ENCODE measurements around the gene TAF6L.

Gene TAF6L

GRCh38 chr11:62786318-62787004 is 15.3 kb downstream of the TAF6L start:
- Histone ChIP-seq H3K4me3 (peak overlapping the region; percentile 88 to 89), H3K9me3 (no peaks in the 10 kb centered on the region), H3K4me1 (peaks cover 0 to 42% (median 35%) of the 10 kb centered on the region in 4 donors), H3K27ac (peak overlapping the region; percentile 95), H3K27me3 (no peaks in the 10 kb centered on the region), H3K36me3 (peaks cover 8 to 37% (median 15%) of the 10 kb centered on the region in 3 donors)
- TF ChIP-seq, protein P1, sequence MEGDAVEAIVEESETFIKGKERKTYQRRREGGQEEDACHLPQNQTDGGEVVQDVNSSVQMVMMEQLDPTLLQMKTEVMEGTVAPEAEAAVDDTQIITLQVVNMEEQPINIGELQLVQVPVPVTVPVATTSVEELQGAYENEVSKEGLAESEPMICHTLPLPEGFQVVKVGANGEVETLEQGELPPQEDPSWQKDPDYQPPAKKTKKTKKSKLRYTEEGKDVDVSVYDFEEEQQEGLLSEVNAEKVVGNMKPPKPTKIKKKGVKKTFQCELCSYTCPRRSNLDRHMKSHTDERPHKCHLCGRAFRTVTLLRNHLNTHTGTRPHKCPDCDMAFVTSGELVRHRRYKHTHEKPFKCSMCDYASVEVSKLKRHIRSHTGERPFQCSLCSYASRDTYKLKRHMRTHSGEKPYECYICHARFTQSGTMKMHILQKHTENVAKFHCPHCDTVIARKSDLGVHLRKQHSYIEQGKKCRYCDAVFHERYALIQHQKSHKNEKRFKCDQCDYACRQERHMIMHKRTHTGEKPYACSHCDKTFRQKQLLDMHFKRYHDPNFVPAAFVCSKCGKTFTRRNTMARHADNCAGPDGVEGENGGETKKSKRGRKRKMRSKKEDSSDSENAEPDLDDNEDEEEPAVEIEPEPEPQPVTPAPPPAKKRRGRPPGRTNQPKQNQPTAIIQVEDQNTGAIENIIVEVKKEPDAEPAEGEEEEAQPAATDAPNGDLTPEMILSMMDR (IDR thresholded peaks at IDR 0.05): peak; percentile 96 to 97
- DNase-seq: peak; percentile 86 to 94
- intact Hi-C loops (cut with DNase I; ENCODE audit: low total_unique reads): loop anchor here (2.0 kb wide), 1 partner anchor 68 kb away; no protein-coding TSS in a partner anchor

- TF ChIP-seq, protein P1 (IDR thresholded peaks at IDR 0.05): peak; percentile 22 to 35
- peaks cover 0 to 47% (median 38%) of the 10 kb centered on the region in 4 donors for H3K4me1 ChIP-seq
- peak; percentile 99 for DNase-seq
- H3K36me3 ChIP-seq: peaks cover 6 to 33% (median 13%) of the 10 kb centered on the region in 3 donors
- peak within 1 kb of the TSS; percentile 88 to 89 for H3K4me3 ChIP-seq
- no peaks in the 10 kb centered on the region for H3K9me3 ChIP-seq
- peak within 1 kb of the TSS; percentile 95 for H3K27ac ChIP-seq
- intact Hi-C loops (cut with DNase I; ENCODE audit: low total_unique reads): loop anchor here (2.0 kb wide), 1 partner anchor 68 kb away; no protein-coding TSS in a partner anchor
- H3K27me3 ChIP-seq: no peaks in the 10 kb centered on the region
Measured at GRCh38 chr11:62787005-62787759, 16.0 kb downstream of the TAF6L start, which contains the start of gene TMEM179B. Gene TMEM179B, plus strand, starts transcription at chr11:62787402. Its CDS starts 30 bp downstream, at chr11:62787432.

GRCh38 chr11:62788991-62789390 is 17.8 kb downstream of the TAF6L start:
- Histone ChIP-seq H3K27me3 (no peaks in the 10 kb centered on the region), H3K4me1 (peaks cover 0 to 51% (median 43%) of the 10 kb centered on the region in 4 donors), H3K27ac (no peak overlapping the region), H3K36me3 (peaks cover 13 to 43% (median 24%) of the 10 kb centered on the region in 3 donors), H3K4me3 (no peak overlapping the region), H3K9me3 (no peaks in the 10 kb centered on the region)
- TF ChIP-seq, protein P1 (IDR thresholded peaks at IDR 0.05): no peak
- intact Hi-C loops (cut with DNase I; ENCODE audit: low total_unique reads): no loop called here
- no peak for DNase-seq

GRCh38 chr11:62789576-62789975 is 18.4 kb downstream of the TAF6L start:
- H3K27ac ChIP-seq: no peak overlapping the region
- intact Hi-C loops (cut with DNase I; ENCODE audit: low total_unique reads): no loop called here
- DNase-seq: no peak
- no peaks in the 10 kb centered on the region for H3K27me3 ChIP-seq
- peaks cover 0 to 51% (median 43%) of the 10 kb centered on the region in 4 donors for H3K4me1 ChIP-seq
- H3K36me3 ChIP-seq: peaks cover 19 to 49% (median 30%) of the 10 kb centered on the region in 3 donors
- TF ChIP-seq, protein P1 (IDR thresholded peaks at IDR 0.05): no peak
- H3K4me3 ChIP-seq: no peak overlapping the region
- H3K9me3 ChIP-seq: no peaks in the 10 kb centered on the region

DNA sequence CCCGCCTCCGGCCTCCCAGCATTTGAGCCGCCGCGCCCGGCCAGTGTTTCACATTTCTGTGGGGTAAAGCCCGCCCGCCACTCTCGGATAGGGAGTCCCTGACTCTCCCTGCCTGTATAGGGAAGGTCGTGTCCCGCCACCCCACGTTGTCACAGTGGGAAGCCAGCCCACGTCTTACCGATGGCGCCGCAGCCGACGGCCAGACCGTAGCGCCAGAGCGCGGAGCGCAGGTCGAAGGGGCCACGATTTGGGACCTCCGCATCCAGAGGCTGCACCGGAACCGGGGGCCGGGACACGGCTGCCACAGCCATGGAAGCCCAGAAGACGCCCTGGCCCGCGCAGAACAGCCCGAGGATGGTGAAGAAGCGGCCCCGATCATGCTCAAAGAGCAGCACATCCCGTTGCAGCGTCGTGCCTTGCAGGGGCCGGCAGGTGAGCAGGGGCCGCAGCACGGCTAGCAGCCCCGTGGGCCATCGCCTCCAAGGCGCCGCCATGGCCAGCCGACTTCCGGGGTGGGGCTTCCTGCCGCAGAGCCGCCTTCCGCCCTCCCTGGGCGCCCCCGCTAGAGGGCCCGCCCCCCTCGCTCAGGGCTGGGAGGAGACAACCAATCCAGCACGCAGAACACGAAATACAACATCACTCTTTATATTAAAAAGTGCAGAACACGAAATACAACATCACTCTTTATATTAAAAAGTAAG is 20.5 kb downstream of the TAF6L start, which contains the start of gene TMEM223:
TMEM223 (minus strand) TSS at position 506 of the 701 bp plus-strand sequence; CDS start at position 494, 12 bp downstream.
- DNase-seq: peak; percentile 87 to 94
- H3K4me3 ChIP-seq: peak within 1 kb of the TSS; percentile 75 to 79
- no peaks in the 10 kb centered on the region for H3K9me3 ChIP-seq
- TF ChIP-seq, protein P1 (IDR thresholded peaks at IDR 0.05): peak; percentile 19 to 29
- H3K36me3 ChIP-seq: peaks cover 40 to 70% (median 51%) of the 10 kb centered on the region in 3 donors
- intact Hi-C loops (cut with DNase I; ENCODE audit: low total_unique reads): loop anchor here (5.0 kb wide), 1 partner anchor 46 kb away; the partner anchor contains the start of gene WDR74
- H3K27ac ChIP-seq: peak within 1 kb of the TSS; percentile 75 to 86
- peaks cover 0 to 43% (median 33%) of the 10 kb centered on the region in 4 donors for H3K4me1 ChIP-seq
- no peaks in the 10 kb centered on the region for H3K27me3 ChIP-seq
